Embryonic facial prominence (tissue), 1 donor: ENCODE results near the gene CDC42BPG.

Experiments
- DNase-seq: peaks from one replicate; pipeline ENCODE4 v3.0.0-alpha.2; 2016; ENCODE audit errors: extremely low spot score

CDC42BPG gene

GRCh38 chr11:64866173-64866491, 21.7 kb upstream of the CDC42BPG start:
- no peak for DNase-seq

GRCh38 chr11:64865286-64866172, 21.1 kb upstream of the CDC42BPG start:
- no peak for DNase-seq

- no peak for DNase-seq
Measured at GRCh38 chr11:64864473-64865285, 20.2 kb upstream of the CDC42BPG start.

GRCh38 chr11:64864135-64864472, 19.7 kb upstream of the CDC42BPG start:
- no peak for DNase-seq

GRCh38 chr11:64863391-64864060, 19.1 kb upstream of the CDC42BPG start:
- DNase-seq = no peak

GRCh38 chr11:64862987-64863390, 18.5 kb upstream of the CDC42BPG start:
- DNase-seq = no peak

- no peak for DNase-seq
Measured at GRCh38 chr11:64861227-64861975, 16.9 kb upstream of the CDC42BPG start.

GRCh38 chr11:64859542-64860414, 15.3 kb upstream of the CDC42BPG start:
- no peak for DNase-seq

GRCh38 chr11:64858467-64859263, 14.2 kb upstream of the CDC42BPG start:
- no peak for DNase-seq

GRCh38 chr11:64857485-64857884, 13.0 kb upstream of the CDC42BPG start:
- no peak for DNase-seq

GRCh38 chr11:64856382-64857227, 12.2 kb upstream of the CDC42BPG start:
- DNase-seq = no peak

- no peak for DNase-seq
Measured at GRCh38 chr11:64855596-64856304, 11.3 kb upstream of the CDC42BPG start.

GRCh38 chr11:64854534-64855502, 10.4 kb upstream of the CDC42BPG start:
- no peak for DNase-seq

- no peak for DNase-seq
Measured at GRCh38 chr11:64854157-64854533, 9.7 kb upstream of the CDC42BPG start.

GRCh38 chr11:64853709-64854108, 9.3 kb upstream of the CDC42BPG start:
- DNase-seq = no peak

- no peak for DNase-seq
Measured at GRCh38 chr11:64852804-64853509, 8.5 kb upstream of the CDC42BPG start.
